ENCODE data around the gene ASTL. TPM values are rescaled to one million over a fixed set of nuclear protein-coding genes. Genes with fewer than 3 reads are reported as not detected.
"Not testable (repeated sequence)": the region's sequence is repeated elsewhere in the genome, so short reads cannot be mapped to it uniquely, and the experiment has no call there.

The ASTL gene
- total RNA-seq, 1 donor from 2014 or later: not detected

GRCh38 chr2:96143231-96143847 is 5.0 kb upstream of the ASTL start:
- H3K4me3 ChIP-seq: peak overlapping the region; percentile 60
- no peaks in the 10 kb centered on the region for H3K36me3 ChIP-seq
- H3K27ac ChIP-seq: no peak overlapping the region
- DNase-seq (no peak), ATAC-seq (no peak)
- no peaks in the 10 kb centered on the region for H3K9me3 ChIP-seq
- intact Hi-C loops (cut with DNase I): no loop called here
- H3K27me3 ChIP-seq: peaks cover 4% of the 10 kb centered on the region
- peaks cover 23% of the 10 kb centered on the region for H3K4me1 ChIP-seq
- TF ChIP-seq CTCF (IDR thresholded peaks at IDR 0.05): no peak

GRCh38 chr2:96142217-96143113 is 4.2 kb upstream of the ASTL start:
- Histone ChIP-seq H3K4me1 (peaks cover 17% of the 10 kb centered on the region), H3K27me3 (peaks cover 4% of the 10 kb centered on the region), H3K9me3 (no peaks in the 10 kb centered on the region), H3K36me3 (no peaks in the 10 kb centered on the region), H3K27ac (peak overlapping the region; percentile 17), H3K4me3 (no peak overlapping the region)
- TF ChIP-seq CTCF (IDR thresholded peaks at IDR 0.05): no peak
- no peak for ATAC-seq
- intact Hi-C loops (cut with DNase I): no loop called here
- no peak for DNase-seq

- intact Hi-C loops (cut with DNase I); H3K27ac ChIP-seq; H3K36me3 ChIP-seq; DNase-seq; H3K9me3 ChIP-seq; H3K4me3 ChIP-seq; H3K27me3 ChIP-seq; ATAC-seq: not testable (repeated sequence)
- peaks cover 17% of the 10 kb centered on the region for H3K4me1 ChIP-seq
Observed at GRCh38 chr2:96141624-96141967, 3.3 kb upstream of the ASTL start.

GRCh38 chr2:96140941-96141623 is 2.8 kb upstream of the ASTL start:
- no peak overlapping the region for H3K27ac ChIP-seq
- H3K9me3 ChIP-seq: no peaks in the 10 kb centered on the region
- no peak for TF ChIP-seq CTCF (IDR thresholded peaks at IDR 0.05)
- H3K27me3 ChIP-seq: peaks cover 4% of the 10 kb centered on the region
- intact Hi-C loops (cut with DNase I): no loop called here
- no peak overlapping the region for H3K4me3 ChIP-seq
- ATAC-seq (no peak), DNase-seq (no peak)
- peaks cover 17% of the 10 kb centered on the region for H3K4me1 ChIP-seq
- H3K36me3 ChIP-seq: no peaks in the 10 kb centered on the region

GRCh38 chr2:96139181-96139758 is 968 bp upstream of the ASTL start:
- H3K36me3 ChIP-seq: no peaks in the 10 kb centered on the region
- no peak for ATAC-seq
- no peaks in the 10 kb centered on the region for H3K9me3 ChIP-seq
- TF ChIP-seq CTCF (IDR thresholded peaks at IDR 0.05): no peak
- no peak overlapping the region for H3K27ac ChIP-seq
- no peak overlapping the region for H3K4me3 ChIP-seq
- H3K4me1 ChIP-seq: peaks cover 6% of the 10 kb centered on the region
- DNase-seq: no peak
- peaks cover 4% of the 10 kb centered on the region for H3K27me3 ChIP-seq
- intact Hi-C loops (cut with DNase I): no loop called here
